HEK293 (cell line): ENCODE data around the gene STX5.

Experiments used
- CTCF ChIA-PET: fragments of 350-600 bp; formaldehyde crosslinking; extraction: SDS; loops from one replicate; lab custom pipeline; 2021; ENCODE audit warnings: antibody characterized with exemption; lab: Yijun Ruan, JAX
- POLR2A ChIA-PET: fragments of 300-600 bp; formaldehyde crosslinking; extraction: SDS; loops from one replicate; lab custom pipeline; 2020; ENCODE audit warnings: antibody characterized with exemption, inconsistent platforms; lab: Yijun Ruan, JAX
- H3K27ac ChIP-seq: fragments of 200-500 bp; sonication (Bioruptor generic); 2 replicates; pipeline ENCODE4 v1.5.1; 2014; ENCODE audit warnings: low read depth, low read length, control low read depth, inconsistent platforms; ENCODE audit errors: extremely low read depth
- H3K36me3 ChIP-seq, 2 experiments: fragments of 200-500 bp in 1 of 2; sonication (Bioruptor generic) in 1 of 2; 1 replicate in 1 of 2; 2 replicates in 1 of 2; pipeline ENCODE4 v1.5.1; 2014 to 2017; ENCODE audit warnings: inconsistent platforms in 2 of 2, low read length in 2 of 2; ENCODE audit not compliant: control insufficient read depth in 2 of 2, insufficient read depth in 1 of 2
- H3K4me1 ChIP-seq: fragments of 200-500 bp; sonication (Bioruptor generic); 2 replicates; pipeline ENCODE4 v1.5.1; 2014; ENCODE audit warnings: mild to moderate bottlenecking, low read length, inconsistent platforms; ENCODE audit not compliant: control insufficient read depth, insufficient read depth
- H3K4me3 ChIP-seq: 2 replicates; pipeline ENCODE4 v1.5.1; 2011; ENCODE audit warnings: low read depth, mild to moderate bottlenecking, control low read depth, low read length, moderate library complexity
- H3K9me3 ChIP-seq: fragments of 200-500 bp; sonication (Bioruptor generic); 2 replicates; pipeline ENCODE4 v1.5.1; 2014; ENCODE audit warnings: low read depth, low read length, inconsistent platforms; ENCODE audit not compliant: control insufficient read depth, insufficient read depth
- GLI2 ChIP-seq: fragments of 450-650 bp; formaldehyde crosslinking; IDR thresholded peaks from 2 replicates; pipeline ENCODE4; 2017; ENCODE audit warnings: missing biosample characterization, missing genetic modification characterization, low read depth, borderline replicate concordance
- KLF16 ChIP-seq: fragments of 450-650 bp; formaldehyde crosslinking; IDR thresholded peaks from 2 replicates; pipeline ENCODE4 v1.5.1; 2017; ENCODE audit warnings: missing biosample characterization, missing genetic modification characterization
- OVOL3 ChIP-seq: fragments of 450-650 bp; formaldehyde crosslinking; IDR thresholded peaks from 2 replicates; pipeline ENCODE4 v1.5.1; 2016; ENCODE audit warnings: missing biosample characterization, missing genetic modification characterization
- PRDM1 ChIP-seq: fragments of 450-650 bp; formaldehyde crosslinking; IDR thresholded peaks from 2 replicates; pipeline ENCODE4; 2016; ENCODE audit warnings: missing biosample characterization, missing genetic modification characterization
- RBAK ChIP-seq: fragments of 450-650 bp; formaldehyde crosslinking; IDR thresholded peaks from 2 replicates; pipeline ENCODE4 v1.5.1; 2016; ENCODE audit warnings: missing biosample characterization, missing genetic modification characterization
- SETDB1 ChIP-seq: IDR thresholded peaks from one replicate; pipeline ENCODE4 v1.6.1; 2017; ENCODE audit warnings: mild to moderate bottlenecking, low read length, moderate library complexity, mixed read lengths; ENCODE audit not compliant: insufficient read length
- ZBTB8A ChIP-seq: fragments of 450-650 bp; formaldehyde crosslinking; IDR thresholded peaks from 2 replicates; pipeline ENCODE4 v1.5.1; 2016; ENCODE audit warnings: missing biosample characterization, missing genetic modification characterization
- ZFHX2 ChIP-seq: fragments of 450-650 bp; formaldehyde crosslinking; conservative IDR thresholded peaks from 2 replicates; pipeline ENCODE4 v1.5.1; 2016; ENCODE audit warnings: missing biosample characterization, missing genetic modification characterization
- ZNF174 ChIP-seq: fragments of 450-650 bp; formaldehyde crosslinking; IDR thresholded peaks from 2 replicates; pipeline ENCODE4 v1.5.0; 2017; ENCODE audit warnings: missing biosample characterization, mild to moderate bottlenecking, missing genetic modification characterization
- ZNF184 ChIP-seq: fragments of 450-650 bp; IDR thresholded peaks from 2 replicates; pipeline ENCODE4 v1.5.1; 2018; ENCODE audit warnings: missing biosample characterization, mild to moderate bottlenecking, missing genetic modification characterization
- ZNF19 ChIP-seq: fragments of 450-650 bp; formaldehyde crosslinking; IDR thresholded peaks from 2 replicates; pipeline ENCODE4; 2016; ENCODE audit warnings: missing biosample characterization, missing genetic modification characterization, low read depth
- ZNF274 ChIP-seq, 2 experiments: fragments of 200-500 bp in 1 of 2; fragments of 450-650 bp in 1 of 2; sonication (Bioruptor generic) in 1 of 2; formaldehyde crosslinking in 1 of 2; IDR thresholded peaks; 2 replicates each; pipeline versions ENCODE4 v1.5.1 to v1.6.1; 2014 to 2016; ENCODE audit warnings: borderline replicate concordance in 1 of 2, inconsistent platforms in 1 of 2, low read length in 1 of 2, missing biosample characterization in 1 of 2, missing genetic modification characterization in 1 of 2
- ZNF311 ChIP-seq: fragments of 450-650 bp; formaldehyde crosslinking; IDR thresholded peaks from 2 replicates; pipeline ENCODE4 v1.5.1; 2017; ENCODE audit warnings: missing biosample characterization, missing genetic modification characterization, borderline replicate concordance
- ZNF324 ChIP-seq: fragments of 450-650 bp; formaldehyde crosslinking; IDR thresholded peaks from 2 replicates; pipeline ENCODE4 v1.5.1; 2016; ENCODE audit warnings: missing biosample characterization, missing genetic modification characterization
- ZNF37A ChIP-seq: fragments of 450-650 bp; IDR thresholded peaks from 2 replicates; pipeline ENCODE4 v1.5.1; 2018; ENCODE audit warnings: missing biosample characterization, missing genetic modification characterization
- ZNF416 ChIP-seq: fragments of 450-650 bp; formaldehyde crosslinking; IDR thresholded peaks from 2 replicates; pipeline ENCODE4 v1.5.1; 2016; ENCODE audit warnings: missing biosample characterization, missing genetic modification characterization
- ZNF555 ChIP-seq: fragments of 450-650 bp; formaldehyde crosslinking; conservative IDR thresholded peaks from 2 replicates; pipeline ENCODE4 v1.5.1; 2017; ENCODE audit warnings: missing biosample characterization, mild to moderate bottlenecking, missing genetic modification characterization, inconsistent platforms
- ZNF560 ChIP-seq: fragments of 450-650 bp; formaldehyde crosslinking; IDR thresholded peaks from 2 replicates; pipeline ENCODE4 v1.5.1; 2017; ENCODE audit warnings: missing biosample characterization, missing genetic modification characterization, borderline replicate concordance
- ZNF621 ChIP-seq: fragments of 450-650 bp; formaldehyde crosslinking; IDR thresholded peaks from 2 replicates; pipeline ENCODE4 v1.5.1; 2017; ENCODE audit warnings: missing biosample characterization, missing genetic modification characterization
- ZNF658 ChIP-seq: fragments of 450-650 bp; formaldehyde crosslinking; IDR thresholded peaks from 2 replicates; pipeline ENCODE4; 2016; ENCODE audit warnings: missing biosample characterization, missing genetic modification characterization
- ZNF791 ChIP-seq: fragments of 450-650 bp; formaldehyde crosslinking; IDR thresholded peaks from 2 replicates; pipeline ENCODE4 v1.5.1; 2016; ENCODE audit warnings: missing biosample characterization, missing genetic modification characterization
- ZNF830 ChIP-seq: fragments of 450-650 bp; IDR thresholded peaks from 2 replicates; pipeline ENCODE4 v1.5.0; 2018; ENCODE audit warnings: missing biosample characterization, missing genetic modification characterization, low read depth, mild to moderate bottlenecking, moderate library complexity
- ZSCAN30 ChIP-seq: fragments of 450-650 bp; IDR thresholded peaks from 2 replicates; pipeline ENCODE4 v1.5.1; 2018; ENCODE audit warnings: missing biosample characterization, mild to moderate bottlenecking, missing genetic modification characterization, moderate library complexity
- TF ChIP-seq, protein P1 (sequence below): fragments of 450-650 bp; formaldehyde crosslinking; IDR thresholded peaks from 2 replicates; pipeline ENCODE4 v1.5.1; 2016; ENCODE audit warnings: missing biosample characterization, missing genetic modification characterization
- TF ChIP-seq, protein P2 (sequence below): fragments of 450-650 bp; formaldehyde crosslinking; IDR thresholded peaks from 2 replicates; pipeline ENCODE4 v1.5.1; 2016; ENCODE audit warnings: missing biosample characterization, missing genetic modification characterization
- TF ChIP-seq, protein P3 (sequence below): fragments of 450-650 bp; formaldehyde crosslinking; IDR thresholded peaks from 2 replicates; pipeline ENCODE4 v1.5.1; 2016; ENCODE audit warnings: missing biosample characterization, missing genetic modification characterization, low read depth
- TF ChIP-seq, protein P4 (sequence below): fragments of 450-650 bp; formaldehyde crosslinking; IDR thresholded peaks from 2 replicates; pipeline ENCODE4 v1.5.1; 2016; ENCODE audit warnings: missing biosample characterization, missing genetic modification characterization

Gene STX5

DNA sequence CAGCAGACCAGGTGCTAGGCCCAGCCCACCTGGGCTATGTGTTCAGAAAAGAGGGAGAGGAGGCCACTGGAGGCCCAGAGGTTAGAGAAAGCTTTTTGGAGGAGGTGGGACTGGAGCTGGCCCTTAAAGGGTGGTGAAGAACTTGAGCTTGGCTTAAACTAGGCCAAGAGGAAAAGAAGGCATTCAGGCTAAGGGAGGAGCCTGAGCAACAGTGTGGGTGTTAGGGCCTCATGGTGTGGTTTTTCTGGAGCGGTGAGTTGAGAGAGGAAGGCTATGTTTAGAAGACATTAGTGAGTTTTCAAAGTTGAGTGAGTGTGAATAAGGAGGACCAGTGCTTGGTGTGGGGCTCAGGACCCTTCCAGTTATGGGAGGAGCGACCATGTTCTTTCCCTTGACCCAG, 54.5 kb downstream of the STX5 start:
- Histone ChIP-seq H3K27ac (no peak overlapping the region), H3K9me3 (no peaks in the 10 kb centered on the region), H3K4me3 (no peak overlapping the region), H3K4me1 (no peaks in the 10 kb centered on the region), H3K36me3 (peaks cover 0 to 57% of the 10 kb centered on the region in 2 experiments; a peak in 2 of 3 replicates)
- ChIA-PET CTCF (interaction anchor here (5.0 kb wide), 1 partner anchor 9 kb away, joined by 45 read pairs; the partner anchor contains the start of gene TMEM179B), POLR2A (interaction anchor here (0.6 to 1.6 kb wide), 5 partner anchors 23 to 186 kb away, joined by 3 to 7 read pairs (median 5); partner anchors contain the start of genes TUT1 and ZBTB3)
- TF ChIP-seq ZNF621 (no peak), ZNF658 (tag by site-specific recombination) (no peak), SETDB1 (no peak), KLF16 (tag by site-specific recombination) (no peak), ZNF791 (tag by site-specific recombination) (no peak), ZNF311 (no peak), ZNF37A (tag by site-specific recombination) (no peak), ZBTB8A (no peak), ZNF560 (no peak), ZNF416 (tag by site-specific recombination) (no peak), ZNF184 (tag by site-specific recombination) (no peak), ZFHX2 (tag by site-specific recombination) (no peak), ZNF174 (tag by site-specific recombination) (no peak), ZNF830 (tag by site-specific recombination) (no peak), GLI2 (tag by site-specific recombination) (no peak), ZNF19 (tag by site-specific recombination) (no peak)
- TF ChIP-seq, protein P1, sequence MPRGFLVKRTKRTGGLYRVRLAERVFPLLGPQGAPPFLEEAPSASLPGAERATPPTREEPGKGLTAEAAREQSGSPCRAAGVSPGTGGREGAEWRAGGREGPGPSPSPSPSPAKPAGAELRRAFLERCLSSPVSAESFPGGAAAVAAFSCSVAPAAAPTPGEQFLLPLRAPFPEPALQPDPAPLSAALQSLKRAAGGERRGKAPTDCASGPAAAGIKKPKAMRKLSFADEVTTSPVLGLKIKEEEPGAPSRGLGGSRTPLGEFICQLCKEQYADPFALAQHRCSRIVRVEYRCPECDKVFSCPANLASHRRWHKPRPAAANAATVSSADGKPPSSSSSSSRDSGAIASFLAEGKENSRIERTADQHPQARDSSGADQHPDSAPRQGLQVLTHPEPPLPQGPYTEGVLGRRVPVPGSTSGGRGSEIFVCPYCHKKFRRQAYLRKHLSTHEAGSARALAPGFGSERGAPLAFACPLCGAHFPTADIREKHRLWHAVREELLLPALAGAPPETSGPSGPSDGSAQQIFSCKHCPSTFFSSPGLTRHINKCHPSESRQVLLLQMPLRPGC: no peak
- TF ChIP-seq, protein P2, sequence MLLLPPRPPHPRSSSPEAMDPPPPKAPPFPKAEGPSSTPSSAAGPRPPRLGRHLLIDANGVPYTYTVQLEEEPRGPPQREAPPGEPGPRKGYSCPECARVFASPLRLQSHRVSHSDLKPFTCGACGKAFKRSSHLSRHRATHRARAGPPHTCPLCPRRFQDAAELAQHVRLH (tag by site-specific recombination): no peak
- TF ChIP-seq, protein P3, sequence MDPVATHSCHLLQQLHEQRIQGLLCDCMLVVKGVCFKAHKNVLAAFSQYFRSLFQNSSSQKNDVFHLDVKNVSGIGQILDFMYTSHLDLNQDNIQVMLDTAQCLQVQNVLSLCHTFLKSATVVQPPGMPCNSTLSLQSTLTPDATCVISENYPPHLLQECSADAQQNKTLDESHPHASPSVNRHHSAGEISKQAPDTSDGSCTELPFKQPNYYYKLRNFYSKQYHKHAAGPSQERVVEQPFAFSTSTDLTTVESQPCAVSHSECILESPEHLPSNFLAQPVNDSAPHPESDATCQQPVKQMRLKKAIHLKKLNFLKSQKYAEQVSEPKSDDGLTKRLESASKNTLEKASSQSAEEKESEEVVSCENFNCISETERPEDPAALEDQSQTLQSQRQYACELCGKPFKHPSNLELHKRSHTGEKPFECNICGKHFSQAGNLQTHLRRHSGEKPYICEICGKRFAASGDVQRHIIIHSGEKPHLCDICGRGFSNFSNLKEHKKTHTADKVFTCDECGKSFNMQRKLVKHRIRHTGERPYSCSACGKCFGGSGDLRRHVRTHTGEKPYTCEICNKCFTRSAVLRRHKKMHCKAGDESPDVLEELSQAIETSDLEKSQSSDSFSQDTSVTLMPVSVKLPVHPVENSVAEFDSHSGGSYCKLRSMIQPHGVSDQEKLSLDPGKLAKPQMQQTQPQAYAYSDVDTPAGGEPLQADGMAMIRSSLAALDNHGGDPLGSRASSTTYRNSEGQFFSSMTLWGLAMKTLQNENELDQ (tag by site-specific recombination): no peak
- TF ChIP-seq, protein P4, sequence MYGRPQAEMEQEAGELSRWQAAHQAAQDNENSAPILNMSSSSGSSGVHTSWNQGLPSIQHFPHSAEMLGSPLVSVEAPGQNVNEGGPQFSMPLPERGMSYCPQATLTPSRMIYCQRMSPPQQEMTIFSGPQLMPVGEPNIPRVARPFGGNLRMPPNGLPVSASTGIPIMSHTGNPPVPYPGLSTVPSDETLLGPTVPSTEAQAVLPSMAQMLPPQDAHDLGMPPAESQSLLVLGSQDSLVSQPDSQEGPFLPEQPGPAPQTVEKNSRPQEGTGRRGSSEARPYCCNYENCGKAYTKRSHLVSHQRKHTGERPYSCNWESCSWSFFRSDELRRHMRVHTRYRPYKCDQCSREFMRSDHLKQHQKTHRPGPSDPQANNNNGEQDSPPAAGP (tag by site-specific recombination): no peak

DNA sequence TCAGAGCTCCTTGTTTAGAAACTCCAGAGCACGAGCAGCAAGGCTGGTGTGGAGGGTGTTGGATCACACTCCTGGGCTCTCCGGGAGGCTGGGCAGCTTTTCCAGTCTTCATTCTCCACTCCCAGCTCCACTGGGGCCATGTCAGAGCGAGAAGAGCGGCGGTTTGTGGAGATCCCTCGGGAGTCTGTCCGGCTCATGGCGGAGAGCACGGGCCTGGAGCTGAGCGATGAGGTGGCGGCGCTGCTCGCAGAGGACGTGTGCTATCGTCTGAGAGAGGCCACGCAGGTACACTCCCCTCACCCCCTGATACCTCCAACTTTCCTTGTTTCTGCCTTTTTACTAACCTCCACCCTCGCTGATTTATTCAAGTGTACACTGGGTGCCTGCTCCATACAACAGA, 56.2 kb downstream of the STX5 start:
- Histone ChIP-seq H3K27ac (no peak overlapping the region), H3K4me1 (no peaks in the 10 kb centered on the region), H3K36me3 (peaks cover 0 to 49% of the 10 kb centered on the region in 2 experiments; a peak in 2 of 3 replicates), H3K9me3 (no peaks in the 10 kb centered on the region), H3K4me3 (no peak overlapping the region)
- ChIA-PET CTCF (interaction anchor here (0.6 to 5.0 kb wide), 2 partner anchors 11 to 216 kb away, joined by 3 to 45 read pairs; partner anchors contain the start of gene TMEM179B), POLR2A (interaction anchor here (0.7 to 1.8 kb wide), 5 partner anchors 11 to 111 kb away, joined by 3 to 10 read pairs (median 7); partner anchors contain the start of genes C11orf98, CSKMT, POLR2G and TMEM179B)
- TF ChIP-seq PRDM1 (tag by site-specific recombination): no peak
- TF ChIP-seq ZNF555 (tag by site-specific recombination): no peak
- TF ChIP-seq OVOL3 (tag by site-specific recombination): no peak
- no peak for TF ChIP-seq ZNF324 (tag by site-specific recombination)
- TF ChIP-seq RBAK: no peak
- no peak for TF ChIP-seq ZNF274 (IDR thresholded peaks at IDR 0.05; ENCODE audit: low read length)
- no peak for TF ChIP-seq ZNF274 (tag by site-specific recombination; IDR thresholded peaks at IDR 0.05; ENCODE audit: borderline replicate concordance)
- no peak for TF ChIP-seq ZNF621
- no peak for TF ChIP-seq ZSCAN30 (tag by site-specific recombination)
- TF ChIP-seq, protein P3 (tag by site-specific recombination): no peak
